MCF 10A (cell line): ENCODE measurements around the gene RBM39. TPM values are rescaled to one million over a fixed set of nuclear protein-coding genes. Genes with fewer than 3 reads are reported as not detected.

Experiments
- BruUV-seq: library from RNA; stranded (reverse); fragments of 400-500 nt; replicated peaks from 2 replicates; lab custom pipeline; 2021; lab: Mats Ljungman, UMichigan
- CTCF ChIA-PET: fragments of 300-600 bp; sonication (Branson Sonifier 250); formaldehyde crosslinking; extraction: SDS; loops from one replicate; lab custom pipeline; 2021; ENCODE audit warnings: antibody characterized with exemption, inconsistent platforms; lab: Yijun Ruan, JAX
- POLR2A ChIA-PET: fragments of 300-600, 350-650 bp; sonication (Branson Sonifier 250); formaldehyde crosslinking; extraction: SDS; loops from one replicate; lab custom pipeline; 2020; ENCODE audit warnings: antibody characterized with exemption, inconsistent platforms; lab: Yijun Ruan, JAX
- DNase-seq: peaks from one replicate; pipeline ENCODE4 v3.0.0-alpha.2; 2018; ENCODE audit not compliant: unreplicated experiment
- H3K27ac Mint-ChIP-seq: one replicate; pipeline ENCODE4 v1.8.0; 2022; ENCODE audit warnings: mild to moderate bottlenecking, low read depth, mixed read lengths; ENCODE audit not compliant: unreplicated experiment
- H3K27me3 Mint-ChIP-seq: one replicate; pipeline ENCODE4 v1.8.0; 2022; ENCODE audit warnings: mixed read lengths; ENCODE audit not compliant: insufficient read depth, unreplicated experiment
- H3K36me3 Mint-ChIP-seq: one replicate; pipeline ENCODE4 v1.8.0; 2022; ENCODE audit warnings: mild to moderate bottlenecking, moderate library complexity, mixed read lengths; ENCODE audit not compliant: insufficient read depth, unreplicated experiment
- H3K4me1 Mint-ChIP-seq: one replicate; pipeline ENCODE4 v1.8.0; 2022; ENCODE audit warnings: mixed read lengths; ENCODE audit not compliant: insufficient read depth, unreplicated experiment
- H3K4me3 Mint-ChIP-seq: one replicate; pipeline ENCODE4 v1.8.0; 2022; ENCODE audit warnings: mild to moderate bottlenecking, moderate library complexity, mixed read lengths; ENCODE audit not compliant: unreplicated experiment
- H3K9me3 Mint-ChIP-seq: one replicate; pipeline ENCODE4 v1.8.0; 2022; ENCODE audit warnings: mixed read lengths; ENCODE audit not compliant: unreplicated experiment
- intact Hi-C: fragments of 100-400 bp; cut with micrococcal nuclease; formaldehyde crosslinking; loops from 2 replicates; pipeline ENCODE4 v1.14.1; 2022
- total RNA-seq: library from RNA; stranded (reverse); gene quantifications from 2 replicates; pipeline ENCODE4 v1.2.3, GENCODE V29; 2022
- TF ChIP-seq, protein P1 (sequence below): fragments of 200-600 bp; IDR thresholded peaks from one replicate; pipeline ENCODE4 v1.8.0; 2022; ENCODE audit warnings: antibody characterized with exemption, mild to moderate bottlenecking; ENCODE audit not compliant: unreplicated experiment

Gene RBM39
- total RNA-seq, 1 experiment from 2014 or later, result 438 TPM

- TF ChIP-seq, protein P1, sequence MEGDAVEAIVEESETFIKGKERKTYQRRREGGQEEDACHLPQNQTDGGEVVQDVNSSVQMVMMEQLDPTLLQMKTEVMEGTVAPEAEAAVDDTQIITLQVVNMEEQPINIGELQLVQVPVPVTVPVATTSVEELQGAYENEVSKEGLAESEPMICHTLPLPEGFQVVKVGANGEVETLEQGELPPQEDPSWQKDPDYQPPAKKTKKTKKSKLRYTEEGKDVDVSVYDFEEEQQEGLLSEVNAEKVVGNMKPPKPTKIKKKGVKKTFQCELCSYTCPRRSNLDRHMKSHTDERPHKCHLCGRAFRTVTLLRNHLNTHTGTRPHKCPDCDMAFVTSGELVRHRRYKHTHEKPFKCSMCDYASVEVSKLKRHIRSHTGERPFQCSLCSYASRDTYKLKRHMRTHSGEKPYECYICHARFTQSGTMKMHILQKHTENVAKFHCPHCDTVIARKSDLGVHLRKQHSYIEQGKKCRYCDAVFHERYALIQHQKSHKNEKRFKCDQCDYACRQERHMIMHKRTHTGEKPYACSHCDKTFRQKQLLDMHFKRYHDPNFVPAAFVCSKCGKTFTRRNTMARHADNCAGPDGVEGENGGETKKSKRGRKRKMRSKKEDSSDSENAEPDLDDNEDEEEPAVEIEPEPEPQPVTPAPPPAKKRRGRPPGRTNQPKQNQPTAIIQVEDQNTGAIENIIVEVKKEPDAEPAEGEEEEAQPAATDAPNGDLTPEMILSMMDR, result no peak
- ChIA-PET CTCF (no interaction called here), POLR2A (interaction anchor here (0.8 to 8.8 kb wide), 6 partner anchors 8 to 177 kb away, joined by 3 to 130 read pairs (median 23); partner anchors contain the start of genes NFS1, RBM39 and ROMO1)
- DNase-seq, result no peak
- no peak overlapping the region for H3K4me3 Mint-ChIP-seq
- peaks cover 6% of the 10 kb centered on the region for H3K4me1 Mint-ChIP-seq
- no peaks in the 10 kb centered on the region for H3K9me3 Mint-ChIP-seq
- intact Hi-C loops, result no loop called here
- H3K27ac Mint-ChIP-seq, result no peak overlapping the region
- H3K27me3 Mint-ChIP-seq, result no peaks in the 10 kb centered on the region
- no TSS peak for BruUV-seq
- H3K36me3 Mint-ChIP-seq, result peaks cover 100% of the 10 kb centered on the region
These were observed 20.4 kb downstream of the RBM39 start for GRCh38 chr20:35721621-35722020.

GRCh38 chr20:35721219-35721618, 20.8 kb downstream of the RBM39 start:
- CTCF ChIA-PET, result interaction anchor here (0.6 kb wide), 1 partner anchor 21 kb away, joined by 4 read pairs; the partner anchor contains the start of gene RBM39
- intact Hi-C loops, result no loop called here

GRCh38 chr20:35720165-35721123, 21.6 kb downstream of the RBM39 start:
- ChIA-PET CTCF (interaction anchor here (0.6 to 0.7 kb wide), 4 partner anchors 16 to 163 kb away, joined by 3 to 6 read pairs (median 4); partner anchors contain the start of gene RBM39), POLR2A (interaction anchor here (0.7 to 8.8 kb wide), 11 partner anchors 9 to 852 kb away, joined by 3 to 130 read pairs (median 11); partner anchors contain the start of genes CPNE1, NFS1, RBM12 and RBM39)
- no peak for DNase-seq
- Mint-ChIP-seq H3K27ac (no peak overlapping the region), H3K4me1 (peaks cover 6% of the 10 kb centered on the region), H3K36me3 (peaks cover 100% of the 10 kb centered on the region), H3K9me3 (no peaks in the 10 kb centered on the region), H3K27me3 (no peaks in the 10 kb centered on the region), H3K4me3 (no peak overlapping the region)
- no TSS peak for BruUV-seq
- intact Hi-C loops, result no loop called here
- TF ChIP-seq, protein P1, result no peak

More at GRCh38 chr20:35721219-35721618, 20.8 kb downstream of the RBM39 start:
- no TSS peak for BruUV-seq
- TF ChIP-seq, protein P1, result no peak
- POLR2A ChIA-PET, result interaction anchor here (1.5 to 8.8 kb wide), 5 partner anchors 8 to 22 kb away, joined by 3 to 130 read pairs (median 39); partner anchors contain the start of genes NFS1, RBM39 and ROMO1
- Mint-ChIP-seq H3K27me3 (no peaks in the 10 kb centered on the region), H3K9me3 (no peaks in the 10 kb centered on the region), H3K4me1 (peaks cover 6% of the 10 kb centered on the region), H3K27ac (no peak overlapping the region), H3K4me3 (no peak overlapping the region), H3K36me3 (peaks cover 100% of the 10 kb centered on the region)
- no peak for DNase-seq

GRCh38 chr20:35719717-35720116, 22.3 kb downstream of the RBM39 start:
- Mint-ChIP-seq H3K27me3 (no peaks in the 10 kb centered on the region), H3K4me3 (no peak overlapping the region), H3K27ac (no peak overlapping the region), H3K36me3 (peaks cover 100% of the 10 kb centered on the region), H3K4me1 (peaks cover 6% of the 10 kb centered on the region), H3K9me3 (no peaks in the 10 kb centered on the region)
- POLR2A ChIA-PET, result interaction anchor here (0.7 to 8.8 kb wide), 9 partner anchors 9 to 851 kb away, joined by 3 to 130 read pairs (median 16); partner anchors contain the start of genes CPNE1, NFS1, RBM12 and RBM39
- intact Hi-C loops, result no loop called here
- CTCF ChIA-PET, result interaction anchor here (0.7 to 0.8 kb wide), 3 partner anchors 15 to 164 kb away, joined by 3 to 6 read pairs (median 5); no protein-coding TSS in a partner anchor
- no TSS peak for BruUV-seq
- TF ChIP-seq, protein P1, result no peak
- DNase-seq, result no peak
